Smooth muscle cell (in vitro differentiated cells): Measurements from ENCODE around the gene SCUBE3. TPM values are rescaled to one million over a fixed set of nuclear protein-coding genes. Genes with fewer than 3 reads are reported as not detected.

Experiments used
- DNase-seq: peaks from one replicate; lab custom pipeline; 2025; ENCODE audit not compliant: unreplicated experiment; lab: John Stamatoyannopoulos, UW
- H2AFZ ChIP-seq: fragments of 200-600 bp; sonication (generic); 2 replicates; pipeline ENCODE4 v1.6.0; 2016; ENCODE audit warnings: antibody characterized with exemption, low read depth, mild to moderate bottlenecking
- H3F3A ChIP-seq: fragments of 200-600 bp; sonication (generic); 2 replicates; pipeline ENCODE4 v1.6.0; 2017; ENCODE audit warnings: antibody characterized with exemption, low read depth
- H3K27ac ChIP-seq: fragments of 200-600 bp; sonication (generic); 2 replicates; pipeline ENCODE4 v1.5.1; 2016; ENCODE audit warnings: low read depth, mild to moderate bottlenecking
- H3K27me3 ChIP-seq: fragments of 200-600 bp; sonication (generic); 2 replicates; pipeline ENCODE4 v1.6.1; 2016; ENCODE audit warnings: low read depth, mild to moderate bottlenecking
- H3K36me3 ChIP-seq: fragments of 200-600 bp; sonication (generic); 2 replicates; pipeline ENCODE4 v1.5.1; 2016; ENCODE audit warnings: low read depth
- H3K4me1 ChIP-seq: fragments of 200-600 bp; sonication (generic); 2 replicates; pipeline ENCODE4 v1.5.1; 2016; ENCODE audit warnings: low read depth
- H3K4me2 ChIP-seq: fragments of 200-600 bp; sonication (generic); 2 replicates; pipeline ENCODE4 v1.6.0; 2016; ENCODE audit warnings: mild to moderate bottlenecking
- H3K4me3 ChIP-seq: fragments of 200-600 bp; sonication (generic); 2 replicates; pipeline ENCODE4 v1.5.1; 2016; ENCODE audit warnings: mild to moderate bottlenecking
- H3K79me2 ChIP-seq: fragments of 200-600 bp; sonication (generic); 2 replicates; pipeline ENCODE4 v1.6.0; 2016; ENCODE audit warnings: low read depth, mild to moderate bottlenecking
- H3K9ac ChIP-seq: fragments of 200-600 bp; sonication (generic); 2 replicates; pipeline ENCODE4 v1.6.0; 2016; ENCODE audit warnings: low read depth
- H3K9me3 ChIP-seq: fragments of 200-600 bp; sonication (generic); replicated peaks from 2 replicates; pipeline ENCODE4 v1.5.1; 2016; ENCODE audit warnings: low read depth
- H4K20me1 ChIP-seq: fragments of 200-600 bp; sonication (generic); 2 replicates; pipeline ENCODE4 v1.6.0; 2016; ENCODE audit warnings: low read depth
- CTCF ChIP-seq: fragments of 200-600 bp; sonication (generic); IDR thresholded peaks from 2 replicates; pipeline ENCODE4 v1.5.1; 2017; ENCODE audit warnings: borderline replicate concordance, mild to moderate bottlenecking, antibody characterized with exemption; ENCODE audit not compliant: insufficient read depth, poor library complexity, severe bottlenecking
- WGBS: methylation state at CpG from one replicate; pipeline ENCODE4 v1.1.7; 2016; ENCODE audit warnings: low lambda C conversion rate; 5-methylcytosine and 5-hydroxymethylcytosine counted together
- polyA plus RNA-seq: library from polyadenylated mRNA; unstranded; fragments of >200 nt; fragmentation: Nextera tagmentation; extraction: Ambion mirVana; gene quantifications from 2 replicates; pipeline ENCODE4 v1.2.1, GENCODE V29; 2016
- total RNA-seq: library from RNA; depleted of rRNA; stranded (reverse); fragments of >200 nt; gene quantifications from 2 replicates; pipeline ENCODE4 v1.2.3, GENCODE V29; 2014

SCUBE3 gene
- total and polyA plus RNA-seq, 2 experiments from 2014 or later: 14.6 to 18.0 TPM

GRCh38 chr6:35176301-35177024, 37.3 kb upstream of the SCUBE3 start:
- H3K4me2 ChIP-seq: no peak overlapping the region
- TF ChIP-seq CTCF: no peak
- no peaks in the 10 kb centered on the region for H3K4me1 ChIP-seq
- H3K36me3 ChIP-seq: no peaks in the 10 kb centered on the region
- no peaks in the 10 kb centered on the region for H4K20me1 ChIP-seq
- peaks cover 2% of the 10 kb centered on the region for H3F3A ChIP-seq
- H2AFZ ChIP-seq: no peak overlapping the region
- WGBS: 90% methylated on average over 3 of the region's 3 CpGs
- DNase-seq: no peak
- no peaks in the 10 kb centered on the region for H3K79me2 ChIP-seq
- H3K27me3 ChIP-seq: no peaks in the 10 kb centered on the region
- no peaks in the 10 kb centered on the region for H3K9me3 ChIP-seq
- H3K4me3 ChIP-seq: no peak overlapping the region
- H3K27ac ChIP-seq: no peak overlapping the region
- no peak overlapping the region for H3K9ac ChIP-seq

- Histone ChIP-seq H4K20me1 (no peaks in the 10 kb centered on the region), H3K27me3 (no peaks in the 10 kb centered on the region), H3K9ac (no peak overlapping the region), H3F3A (peaks cover 4% of the 10 kb centered on the region), H3K9me3 (no peaks in the 10 kb centered on the region), H2AFZ (no peak overlapping the region), H3K79me2 (no peaks in the 10 kb centered on the region), H3K4me3 (no peak overlapping the region), H3K27ac (no peak overlapping the region), H3K4me2 (no peak overlapping the region), H3K4me1 (no peaks in the 10 kb centered on the region), H3K36me3 (no peaks in the 10 kb centered on the region)
- no peak for TF ChIP-seq CTCF
- no peak for DNase-seq
- 88% methylated on average over 3 of the region's 3 CpGs for WGBS
Measured at GRCh38 chr6:35177157-35177556, 36.6 kb upstream of the SCUBE3 start.

- peak overlapping the region; percentile 13 for H3K4me2 ChIP-seq
- no peak overlapping the region for H3K4me3 ChIP-seq
- no peaks in the 10 kb centered on the region for H3K36me3 ChIP-seq
- no peak overlapping the region for H3K9ac ChIP-seq
- H3K79me2 ChIP-seq: no peaks in the 10 kb centered on the region
- H3F3A ChIP-seq: peaks cover 4% of the 10 kb centered on the region
- no peak overlapping the region for H3K27ac ChIP-seq
- no peak for DNase-seq
- WGBS: 62% methylated on average over 2 of the region's 2 CpGs
- H3K4me1 ChIP-seq: no peaks in the 10 kb centered on the region
- H3K27me3 ChIP-seq: no peaks in the 10 kb centered on the region
- no peaks in the 10 kb centered on the region for H3K9me3 ChIP-seq
- no peak overlapping the region for H2AFZ ChIP-seq
- no peaks in the 10 kb centered on the region for H4K20me1 ChIP-seq
- TF ChIP-seq CTCF: no peak
Measured at GRCh38 chr6:35177596-35177995, 36.2 kb upstream of the SCUBE3 start.

- no peaks in the 10 kb centered on the region for H3K9me3 ChIP-seq
- no peaks in the 10 kb centered on the region for H3K79me2 ChIP-seq
- H3K4me1 ChIP-seq: no peaks in the 10 kb centered on the region
- no peak overlapping the region for H3K27ac ChIP-seq
- no peak overlapping the region for H3K4me2 ChIP-seq
- 54% methylated on average over 2 of the region's 2 CpGs for WGBS
- H4K20me1 ChIP-seq: no peaks in the 10 kb centered on the region
- no peak for DNase-seq
- H3F3A ChIP-seq: peaks cover 7% of the 10 kb centered on the region
- no peaks in the 10 kb centered on the region for H3K27me3 ChIP-seq
- H3K4me3 ChIP-seq: no peak overlapping the region
- H2AFZ ChIP-seq: no peak overlapping the region
- no peak for TF ChIP-seq CTCF
- no peak overlapping the region for H3K9ac ChIP-seq
- H3K36me3 ChIP-seq: no peaks in the 10 kb centered on the region
Measured at GRCh38 chr6:35178012-35178411, 35.7 kb upstream of the SCUBE3 start.
